K562 (cell line): ENCODE data around the gene HIP1R. TPM values are rescaled to one million over a fixed set of nuclear protein-coding genes. Genes with fewer than 3 reads are reported as not detected.

Source experiments
- CBFA2T2 ChIP-seq: fragments of 450-650 bp; conservative IDR thresholded peaks from 2 replicates; pipeline ENCODE4 v1.6.1; 2017; ENCODE audit warnings: mild to moderate bottlenecking
- CHD7 ChIP-seq: fragments of 200-600 bp; sonication (generic); IDR thresholded peaks from one replicate; pipeline ENCODE4 v1.6.1; 2012; ENCODE audit warnings: mild to moderate bottlenecking, low read depth, low read length, inconsistent platforms
- CTBP1 ChIP-seq: fragments of 450-650 bp; IDR thresholded peaks from 2 replicates; pipeline ENCODE4 v1.6.1; 2016; ENCODE audit warnings: borderline replicate concordance
- CTCFL ChIP-seq: IDR thresholded peaks from 2 replicates; pipeline ENCODE4 v1.6.1; 2011; ENCODE audit warnings: borderline replicate concordance, low read depth, mild to moderate bottlenecking, moderate library complexity, low read length; ENCODE audit not compliant: insufficient read depth, poor library complexity, severe bottlenecking
- HDAC3 ChIP-seq: fragments of 450-650 bp; IDR thresholded peaks from 2 replicates; pipeline ENCODE4 v1.6.1; 2018; ENCODE audit warnings: borderline replicate concordance, mild to moderate bottlenecking, moderate library complexity; ENCODE audit not compliant: partially characterized antibody
- MCM2 ChIP-seq: fragments of 450-650 bp; IDR thresholded peaks from 2 replicates; pipeline ENCODE4 v1.6.1; 2017; ENCODE audit warnings: low read depth, mild to moderate bottlenecking
- SMARCA4 ChIP-seq: fragments of 450-650 bp; IDR thresholded peaks from 2 replicates; pipeline ENCODE4 v1.6.1; 2016
- SMARCE1 ChIP-seq: fragments of 450-650 bp; IDR thresholded peaks from 2 replicates; pipeline ENCODE4 v1.7.1; 2016; ENCODE audit warnings: mild to moderate bottlenecking
- STAT5A ChIP-seq: IDR thresholded peaks from 2 replicates; pipeline ENCODE4 v1.6.1; 2012; ENCODE audit warnings: low read length, inconsistent platforms, borderline replicate concordance
- polyA plus RNA-seq, 8 experiments: library from polyadenylated mRNA; depleted of rRNA in 4 of 8; stranded (reverse) in 5 of 8; unstranded in 3 of 8; fragments of >200 nt; fragmentation: Nextera tagmentation in 2 of 8; fragmentation: Illumina TruSeq in 1 of 8; extraction: Ambion mirVana in 2 of 8; extraction: Trizol in 1 of 8; gene quantifications; 2 replicates each; pipeline versions ENCODE4 v1.2.1 to v1.2.3, GENCODE V29; 2011 to 2014; ENCODE audit warnings: inconsistent platforms in 1 of 8, missing spikeins in 1 of 8
- total RNA-seq, 7 experiments: library from RNA; depleted of rRNA in 6 of 7; stranded (reverse); fragments of >200 nt in 6 of 7; fragmentation: Illumina TruSeq in 2 of 7; extraction: Trizol in 2 of 7; gene quantifications; 2 replicates each; pipeline versions ENCODE4 v1.2.1 to v1.2.3, GENCODE V29; 2011 to 2021; ENCODE audit warnings: low replicate concordance in 1 of 7
- TF ChIP-seq, protein P1 (sequence below): fragments of 250-450 bp; sonication (Bioruptor Pico); IDR thresholded peaks from 2 replicates; pipeline ENCODE4 v1.5.0; 2021

The HIP1R gene
- total and polyA plus RNA-seq, 9 of the 15 experiments (the other 6 are each of a cell fraction or from before 2014, with no cell fraction given): 0.15 to 31.0 (median 14.2) TPM

DNA sequence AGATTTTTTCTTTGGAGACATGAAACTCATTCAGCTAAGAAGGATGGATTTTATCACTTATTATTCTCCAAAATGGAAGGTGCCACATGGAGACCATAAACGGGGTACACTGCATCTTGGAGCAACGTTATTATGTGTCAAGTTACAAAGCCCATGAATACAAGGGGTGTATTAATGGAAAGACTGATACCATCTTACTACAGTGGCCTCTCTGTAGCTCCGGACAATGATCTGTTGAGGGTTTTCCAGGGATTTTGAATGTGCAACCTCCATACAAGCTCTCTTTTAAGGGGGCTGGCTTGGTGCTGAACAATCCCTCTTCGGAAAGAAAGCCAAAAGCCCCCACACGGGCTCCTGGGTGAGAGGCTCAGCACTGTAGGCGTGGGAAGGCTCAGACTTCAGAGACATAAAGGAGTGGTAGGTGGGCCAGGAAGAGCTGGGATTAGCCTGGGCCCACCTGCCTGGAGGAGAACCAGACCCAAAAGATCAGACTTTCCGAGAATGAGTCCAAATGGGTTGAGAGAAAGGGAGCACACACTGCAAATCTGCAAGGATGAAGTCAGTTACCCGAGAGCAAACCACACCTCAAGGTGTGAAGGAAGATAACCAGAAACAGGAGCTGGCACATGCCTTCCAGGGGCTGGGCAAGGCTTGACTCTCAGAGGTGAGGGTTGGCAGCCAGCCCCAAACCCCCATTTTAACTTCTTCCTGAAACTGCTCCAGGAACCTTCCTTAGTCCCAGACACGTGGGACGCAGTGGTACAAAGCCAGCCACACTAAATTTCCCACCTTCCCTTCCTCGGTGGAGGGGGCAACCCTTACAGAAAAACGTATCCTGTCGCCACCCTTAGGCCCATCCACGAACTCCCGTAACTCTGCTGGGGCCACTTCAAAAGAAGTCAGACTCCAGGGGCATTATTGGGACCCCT, 59.2 kb downstream of the HIP1R start (continued):
- no peak for TF ChIP-seq CHD7
- TF ChIP-seq, protein P1, sequence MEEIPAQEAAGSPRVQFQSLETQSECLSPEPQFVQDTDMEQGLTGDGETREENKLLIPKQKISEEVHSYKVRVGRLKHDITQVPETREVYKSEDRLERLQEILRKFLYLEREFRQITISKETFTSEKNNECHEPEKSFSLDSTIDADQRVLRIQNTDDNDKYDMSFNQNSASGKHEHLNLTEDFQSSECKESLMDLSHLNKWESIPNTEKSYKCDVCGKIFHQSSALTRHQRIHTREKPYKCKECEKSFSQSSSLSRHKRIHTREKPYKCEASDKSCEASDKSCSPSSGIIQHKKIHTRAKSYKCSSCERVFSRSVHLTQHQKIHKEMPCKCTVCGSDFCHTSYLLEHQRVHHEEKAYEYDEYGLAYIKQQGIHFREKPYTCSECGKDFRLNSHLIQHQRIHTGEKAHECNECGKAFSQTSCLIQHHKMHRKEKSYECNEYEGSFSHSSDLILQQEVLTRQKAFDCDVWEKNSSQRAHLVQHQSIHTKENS (CRISPR knock-in tag): no peak
- peak; percentile 45 for TF ChIP-seq SMARCA4
- peak; percentile 51 for TF ChIP-seq CBFA2T2
- peak; percentile 64; the same call in 1 of the 2 replicates for TF ChIP-seq SMARCE1
- no peak for TF ChIP-seq MCM2
- TF ChIP-seq CTBP1: peak; percentile 57; the same call in 1 of the 2 replicates
- TF ChIP-seq STAT5A: peak; percentile 55; the same call in 1 of the 2 replicates
- TF ChIP-seq HDAC3: no peak
- peak; percentile 11 for TF ChIP-seq CTCFL
